Activated CD4-positive, alpha-beta memory T cell treated with anti-CD3 and anti-CD28 coated beads, Interleukin-2, amount 10 ng/mL, durations not matched to agents 7 days and 5 days (primary cell): ENCODE measurements around the gene FUT8. TPM values are rescaled to one million over a fixed set of nuclear protein-coding genes. Genes with fewer than 3 reads are reported as not detected.

Experiments
- CTCF ChIA-PET: fragments of 350-600 bp; sonication (Branson Sonifier 250); formaldehyde crosslinking; loops from one replicate; lab custom pipeline; 2021; ENCODE audit warnings: antibody characterized with exemption, inconsistent platforms; lab: Charles Lee
- POLR2A ChIA-PET: fragments of 350-600 bp; sonication (Branson Sonifier 250); formaldehyde crosslinking; loops from one replicate; lab custom pipeline; 2021; ENCODE audit warnings: antibody characterized with exemption; lab: Charles Lee
- DNase-seq: peaks from one replicate; pipeline ENCODE4 v3.0.0-alpha.2; 2020
- H3K27ac Mint-ChIP-seq: one replicate; pipeline ENCODE4 v1.8.0; 2021; ENCODE audit warnings: mild to moderate bottlenecking, mixed read lengths
- H3K27me3 Mint-ChIP-seq: one replicate; pipeline ENCODE4 v1.8.0; 2021; ENCODE audit warnings: mixed read lengths
- H3K36me3 Mint-ChIP-seq: one replicate; pipeline ENCODE4 v1.8.0; 2021; ENCODE audit warnings: low read depth, mixed read lengths
- H3K4me1 Mint-ChIP-seq: one replicate; pipeline ENCODE4 v1.8.0; 2021; ENCODE audit warnings: mixed read lengths
- H3K4me3 Mint-ChIP-seq: one replicate; pipeline ENCODE4 v1.8.0; 2021; ENCODE audit warnings: mild to moderate bottlenecking, mixed read lengths
- H3K9me3 Mint-ChIP-seq: one replicate; pipeline ENCODE4 v1.8.0; 2021; ENCODE audit warnings: mixed read lengths
- total RNA-seq, 2 experiments: library from RNA; stranded (reverse); gene quantifications; one replicate each; pipeline ENCODE4 v1.2.3, GENCODE V29; 2021

FUT8 gene
- total RNA-seq, 2 experiments from 2014 or later, result 85.0 to 85.5 TPM

GRCh38 chr14:65506801-65507200 is 94.3 kb downstream of the FUT8 start:
- Mint-ChIP-seq H3K36me3 (peaks cover 38% of the 10 kb centered on the region), H3K4me3 (no peak overlapping the region), H3K27ac (no peak overlapping the region), H3K4me1 (peaks cover 16% of the 10 kb centered on the region), H3K27me3 (no peaks in the 10 kb centered on the region), H3K9me3 (peaks cover 19% of the 10 kb centered on the region)
- no peak for DNase-seq
- ChIA-PET POLR2A (no interaction called here), CTCF (no interaction called here)

- Mint-ChIP-seq H3K27me3 (no peaks in the 10 kb centered on the region), H3K27ac (no peak overlapping the region), H3K4me3 (no peak overlapping the region), H3K36me3 (peaks cover 52% of the 10 kb centered on the region), H3K4me1 (peaks cover 10% of the 10 kb centered on the region), H3K9me3 (peaks cover 19% of the 10 kb centered on the region)
- CTCF ChIA-PET, result no interaction called here
- POLR2A ChIA-PET, result no interaction called here
- DNase-seq, result no peak
Measured at GRCh38 chr14:65509842-65510241, 97.3 kb downstream of the FUT8 start.

DNA sequence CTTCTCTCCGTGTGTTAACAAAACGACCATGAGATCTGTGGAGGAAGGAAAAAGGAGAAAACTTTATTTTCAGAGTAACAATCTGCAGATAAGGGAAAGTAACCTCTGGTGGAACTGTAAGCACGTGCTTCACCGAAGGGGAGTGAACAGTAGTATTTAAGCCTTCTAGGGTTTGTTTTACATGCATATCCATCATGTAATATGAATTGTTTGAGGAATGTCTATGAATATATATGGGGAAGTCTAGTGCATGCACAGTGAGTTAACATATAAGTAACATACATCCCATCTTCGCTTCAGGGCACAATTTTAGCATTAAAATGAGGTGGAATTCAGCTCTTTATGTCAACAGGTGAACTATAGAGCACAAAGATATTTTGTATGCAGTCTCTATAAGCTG is 101.1 kb downstream of the FUT8 start:
- Mint-ChIP-seq H3K27me3 (no peaks in the 10 kb centered on the region), H3K4me3 (no peak overlapping the region)
- CTCF ChIA-PET, result no interaction called here

GRCh38 chr14:65517635-65518542 is 105.4 kb downstream of the FUT8 start:
- Mint-ChIP-seq H3K4me1 (peaks cover 29% of the 10 kb centered on the region), H3K27ac (peak overlapping the region; percentile 53), H3K36me3 (peaks cover 28% of the 10 kb centered on the region), H3K4me3 (no peak overlapping the region), H3K27me3 (no peaks in the 10 kb centered on the region), H3K9me3 (peaks cover 3% of the 10 kb centered on the region)
- ChIA-PET CTCF (no interaction called here), POLR2A (no interaction called here)
- no peak for DNase-seq

More for the DNA sequence above, 101.1 kb downstream of the FUT8 start:
- DNase-seq, result no peak
- Mint-ChIP-seq H3K4me1 (peaks cover 30% of the 10 kb centered on the region), H3K36me3 (peaks cover 42% of the 10 kb centered on the region), H3K27ac (no peak overlapping the region), H3K9me3 (peaks cover 19% of the 10 kb centered on the region)
- POLR2A ChIA-PET, result no interaction called here

GRCh38 chr14:65528069-65528468 is 115.5 kb downstream of the FUT8 start:
- CTCF ChIA-PET, result no interaction called here
- DNase-seq, result no peak
- Mint-ChIP-seq H3K4me3 (no peak overlapping the region), H3K27me3 (no peaks in the 10 kb centered on the region), H3K9me3 (peaks cover 32% of the 10 kb centered on the region), H3K36me3 (peaks cover 63% of the 10 kb centered on the region), H3K27ac (no peak overlapping the region), H3K4me1 (peaks cover 14% of the 10 kb centered on the region)
- POLR2A ChIA-PET, result no interaction called here

GRCh38 chr14:65531148-65531547 is 118.6 kb downstream of the FUT8 start:
- Mint-ChIP-seq H3K27ac (no peak overlapping the region), H3K27me3 (no peaks in the 10 kb centered on the region), H3K9me3 (peaks cover 16% of the 10 kb centered on the region), H3K4me3 (no peak overlapping the region), H3K36me3 (peaks cover 32% of the 10 kb centered on the region), H3K4me1 (peaks cover 14% of the 10 kb centered on the region)
- CTCF ChIA-PET, result no interaction called here
- POLR2A ChIA-PET, result no interaction called here
- DNase-seq, result no peak

- H3K27ac Mint-ChIP-seq, result no peak overlapping the region
- peaks cover 11% of the 10 kb centered on the region for H3K9me3 Mint-ChIP-seq
- no peak overlapping the region for H3K4me3 Mint-ChIP-seq
- H3K27me3 Mint-ChIP-seq, result no peaks in the 10 kb centered on the region
- H3K4me1 Mint-ChIP-seq, result peaks cover 13% of the 10 kb centered on the region
- peaks cover 16% of the 10 kb centered on the region for H3K36me3 Mint-ChIP-seq
- no peak for DNase-seq
- CTCF ChIA-PET, result no interaction called here
- POLR2A ChIA-PET, result interaction anchor here (0.8 kb wide), 1 partner anchor 24 kb away, joined by 3 read pairs; no protein-coding TSS in a partner anchor
Measured at GRCh38 chr14:65533736-65534404, 121.3 kb downstream of the FUT8 start.

DNA sequence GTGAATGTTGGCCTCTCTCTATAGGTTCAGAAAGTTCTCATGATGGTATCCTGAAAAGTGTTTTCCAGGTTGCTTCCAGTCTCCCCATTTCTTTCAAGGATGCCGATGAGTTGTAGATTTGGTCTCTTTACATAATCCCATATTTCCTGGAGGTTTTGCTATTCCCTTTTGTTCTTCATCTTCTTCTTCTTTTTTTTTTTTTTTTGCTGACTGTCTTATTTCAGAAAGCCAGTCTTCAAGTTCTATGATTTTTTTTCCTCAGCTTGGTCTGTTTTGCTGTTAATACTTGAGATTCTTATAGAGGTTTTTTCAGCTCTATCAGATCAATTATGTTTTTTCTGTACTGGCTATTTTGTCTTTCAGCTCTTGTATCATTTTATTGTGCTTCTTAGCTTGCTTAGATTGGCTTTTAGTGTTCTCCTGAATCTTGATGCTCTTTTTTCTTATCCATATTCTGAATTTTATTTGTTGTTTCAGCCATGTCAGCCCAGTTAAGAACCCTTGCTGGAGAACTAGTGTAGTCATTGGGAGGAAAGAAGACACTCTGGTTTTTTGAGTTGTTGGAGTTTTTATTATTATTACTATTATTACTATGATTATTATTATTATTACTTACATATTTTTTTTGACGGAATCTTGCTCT is 124.4 kb downstream of the FUT8 start:
- no peak overlapping the region for H3K27ac Mint-ChIP-seq
- H3K36me3 Mint-ChIP-seq, result peaks cover 3% of the 10 kb centered on the region
- no peaks in the 10 kb centered on the region for H3K4me1 Mint-ChIP-seq
- POLR2A ChIA-PET, result no interaction called here
- H3K27me3 Mint-ChIP-seq, result no peaks in the 10 kb centered on the region
- H3K9me3 Mint-ChIP-seq, result peaks cover 3% of the 10 kb centered on the region
- no peak for DNase-seq
- CTCF ChIA-PET, result no interaction called here
- H3K4me3 Mint-ChIP-seq, result no peak overlapping the region

DNA sequence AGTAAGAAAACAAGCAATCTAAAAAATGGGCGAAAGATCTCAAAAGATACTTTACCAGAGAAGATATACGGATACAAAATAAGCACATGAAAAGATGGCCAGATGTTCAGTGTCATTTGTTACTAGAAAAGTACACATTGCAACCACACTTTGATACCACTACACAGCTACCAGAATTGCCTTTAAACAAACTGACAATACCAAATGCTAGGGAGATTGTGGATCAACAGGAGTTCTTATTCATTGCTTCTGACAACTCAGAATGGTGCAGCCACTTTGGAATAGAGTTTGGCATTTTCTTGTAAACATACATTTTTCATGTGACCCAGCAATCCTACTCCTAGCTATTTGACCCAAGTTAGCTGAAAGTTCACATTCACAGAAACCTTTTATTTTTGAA is 136.3 kb downstream of the FUT8 start:
- no peaks in the 10 kb centered on the region for H3K27me3 Mint-ChIP-seq
- H3K4me1 Mint-ChIP-seq, result no peaks in the 10 kb centered on the region
- H3K36me3 Mint-ChIP-seq, result peaks cover 11% of the 10 kb centered on the region
- no peak overlapping the region for H3K27ac Mint-ChIP-seq
- H3K9me3 Mint-ChIP-seq, result no peaks in the 10 kb centered on the region
- no peak overlapping the region for H3K4me3 Mint-ChIP-seq
- CTCF ChIA-PET, result no interaction called here
- POLR2A ChIA-PET, result no interaction called here
- no peak for DNase-seq

DNA sequence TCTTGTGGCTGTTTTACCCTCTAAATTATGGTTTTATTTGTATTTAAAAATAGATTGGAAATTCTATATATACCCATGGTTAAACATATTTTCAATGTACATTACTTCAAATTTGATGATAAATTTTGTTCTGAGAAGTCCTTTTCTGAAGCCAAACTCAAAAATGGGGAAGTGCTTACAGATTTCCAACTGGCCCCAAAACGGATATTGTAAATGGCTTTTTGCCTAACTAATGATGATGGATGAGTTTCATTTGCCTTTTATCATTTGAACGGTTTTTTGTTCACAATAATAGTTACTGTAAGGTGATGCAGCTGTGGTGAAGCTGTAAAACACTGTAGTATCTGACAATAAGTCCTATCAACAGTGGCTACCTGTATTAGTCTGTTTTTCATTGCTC is 136.9 kb downstream of the FUT8 start:
- Mint-ChIP-seq H3K4me1 (no peaks in the 10 kb centered on the region), H3K4me3 (no peak overlapping the region), H3K9me3 (no peaks in the 10 kb centered on the region), H3K27me3 (no peaks in the 10 kb centered on the region), H3K36me3 (peaks cover 11% of the 10 kb centered on the region), H3K27ac (no peak overlapping the region)
- no peak for DNase-seq
- ChIA-PET POLR2A (no interaction called here), CTCF (no interaction called here)

- ChIA-PET CTCF (no interaction called here), POLR2A (no interaction called here)
- no peaks in the 10 kb centered on the region for H3K27me3 Mint-ChIP-seq
- no peak for DNase-seq
- H3K9me3 Mint-ChIP-seq, result no peaks in the 10 kb centered on the region
- peaks cover 11% of the 10 kb centered on the region for H3K36me3 Mint-ChIP-seq
- no peak overlapping the region for H3K4me3 Mint-ChIP-seq
- H3K27ac Mint-ChIP-seq, result no peak overlapping the region
- H3K4me1 Mint-ChIP-seq, result no peaks in the 10 kb centered on the region
Measured at GRCh38 chr14:65550779-65551643, 138.5 kb downstream of the FUT8 start.

DNA sequence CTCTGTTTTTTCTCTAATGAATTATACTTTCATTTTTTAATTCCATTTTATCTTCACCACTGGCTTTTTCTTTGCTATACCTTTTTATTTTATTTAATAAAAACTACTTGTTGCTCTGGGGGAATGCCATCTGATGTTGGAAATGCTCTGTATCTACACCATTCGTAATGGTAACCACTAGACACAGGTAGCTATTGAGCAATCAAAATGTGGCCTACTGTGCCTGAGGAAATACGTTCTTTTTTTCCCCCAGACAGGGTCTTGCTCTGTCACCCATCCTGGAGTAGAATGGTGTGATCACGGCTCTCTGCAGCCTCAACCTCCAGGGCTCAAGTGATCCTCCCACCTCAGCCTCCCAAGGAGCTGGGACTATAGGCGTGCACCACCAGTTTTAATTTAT is 140.2 kb downstream of the FUT8 start:
- ChIA-PET CTCF (interaction anchor here (1.2 kb wide), 2 partner anchors 10 to 389 kb away, joined by 3 read pairs; no protein-coding TSS in a partner anchor), POLR2A (no interaction called here)
- Mint-ChIP-seq H3K36me3 (peaks cover 8% of the 10 kb centered on the region), H3K4me3 (no peak overlapping the region), H3K27ac (no peak overlapping the region), H3K4me1 (no peaks in the 10 kb centered on the region), H3K27me3 (no peaks in the 10 kb centered on the region), H3K9me3 (no peaks in the 10 kb centered on the region)
- DNase-seq, result no peak
